Measurements from ENCODE around the gene DUSP14. TPM values are rescaled to one million over a fixed set of nuclear protein-coding genes. Genes with fewer than 3 reads are reported as not detected.

The DUSP14 gene
- total and polyA plus RNA-seq, 9 of the 15 experiments (the other 6 are each of a cell fraction or from before 2014, with no cell fraction given), result 20.2 to 74.0 (median 31.8) TPM

DNA sequence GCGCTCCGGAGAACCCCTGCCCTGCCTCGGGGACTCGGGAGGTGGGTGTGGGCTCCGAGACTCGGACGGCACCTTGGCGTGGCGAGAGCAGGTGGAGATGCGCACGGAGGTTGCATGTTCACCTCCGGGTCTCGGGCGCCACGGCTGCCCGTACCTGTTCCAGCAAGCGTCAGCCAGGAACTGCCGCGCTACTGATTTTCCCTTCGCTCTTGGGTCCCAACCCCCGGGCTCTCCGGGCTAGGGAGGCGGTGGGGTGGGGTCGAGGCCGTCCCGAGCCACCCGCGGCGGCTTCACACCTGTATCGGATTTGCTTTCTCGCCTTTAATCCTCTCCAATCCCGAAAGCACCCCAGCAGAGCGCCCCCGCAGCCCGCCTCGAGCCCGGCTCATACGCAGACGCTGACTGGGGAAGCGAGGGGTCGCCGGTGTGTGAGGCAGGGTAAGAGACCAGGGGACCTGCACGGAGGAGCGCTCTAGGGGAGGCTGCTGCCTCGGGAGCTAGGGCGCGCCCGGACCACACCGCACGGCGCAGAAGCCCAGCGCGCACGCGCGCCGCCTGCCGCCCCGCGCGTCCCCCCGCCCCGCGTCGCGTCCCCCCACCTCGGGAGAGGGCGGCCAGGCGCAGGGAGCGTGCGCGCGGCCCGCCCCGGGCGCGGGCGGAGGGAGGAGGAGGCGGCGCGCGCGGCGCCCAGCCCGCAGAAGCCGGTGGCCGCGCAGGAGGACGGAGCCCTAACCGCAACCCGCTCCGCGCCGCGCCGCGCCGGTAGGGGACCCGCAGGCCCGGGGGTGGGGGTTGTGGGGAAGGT is at the start of gene DUSP14 (continued):
- TF ChIP-seq STAT5A (IDR thresholded peaks at IDR 0.05; ENCODE audit: borderline replicate concordance, low read length) (no peak), HDAC1 (IDR thresholded peaks at IDR 0.05) (no peak), E2F4 (CRISPR knock-in tag; IDR thresholded peaks at IDR 0.05; ENCODE audit: low read depth) (no peak), CBX5 (IDR thresholded peaks at IDR 0.05; ENCODE audit: borderline replicate concordance, low read depth) (no peak), ZNF146 (CRISPR knock-in tag; IDR thresholded peaks at IDR 0.05; ENCODE audit: unreplicated experiment) (no peak), NCOA4 (IDR thresholded peaks at IDR 0.05; ENCODE audit: partially characterized antibody) (no peak), PRPF4 (IDR thresholded peaks at IDR 0.05; ENCODE audit: insufficient read depth, low read depth, low read length, poor library complexity, severe bottlenecking) (no peak), ZNF140 (CRISPR knock-in tag; IDR thresholded peaks at IDR 0.05) (no peak), MCM3 (IDR thresholded peaks at IDR 0.05) (no peak), XRCC3 (IDR thresholded peaks at IDR 0.05) (no peak), MAFF (IDR thresholded peaks at IDR 0.05; ENCODE audit: low read length) (no peak), UBTF (IDR thresholded peaks at IDR 0.05; ENCODE audit: borderline replicate concordance in 1 of 2, low read depth in 2 of 2, low read length in 2 of 2) (0 out of 4 replicates have a peak, but pooled peaks of 1 of the 2 experiments have one; percentile 33), SREBF2 (CRISPR knock-in tag; IDR thresholded peaks at IDR 0.05) (peak; percentile 51; the same call in 1 of the 2 replicates)
- TF ChIP-seq, protein P1, sequence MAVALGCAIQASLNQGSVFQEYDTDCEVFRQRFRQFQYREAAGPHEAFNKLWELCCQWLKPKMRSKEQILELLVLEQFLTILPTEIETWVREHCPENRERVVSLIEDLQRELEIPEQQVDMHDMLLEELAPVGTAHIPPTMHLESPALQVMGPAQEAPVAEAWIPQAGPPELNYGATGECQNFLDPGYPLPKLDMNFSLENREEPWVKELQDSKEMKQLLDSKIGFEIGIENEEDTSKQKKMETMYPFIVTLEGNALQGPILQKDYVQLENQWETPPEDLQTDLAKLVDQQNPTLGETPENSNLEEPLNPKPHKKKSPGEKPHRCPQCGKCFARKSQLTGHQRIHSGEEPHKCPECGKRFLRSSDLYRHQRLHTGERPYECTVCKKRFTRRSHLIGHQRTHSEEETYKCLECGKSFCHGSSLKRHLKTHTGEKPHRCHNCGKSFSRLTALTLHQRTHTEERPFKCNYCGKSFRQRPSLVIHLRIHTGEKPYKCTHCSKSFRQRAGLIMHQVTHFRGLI (CRISPR knock-in tag; IDR thresholded peaks at IDR 0.05), result no peak
- TF ChIP-seq, protein P2, sequence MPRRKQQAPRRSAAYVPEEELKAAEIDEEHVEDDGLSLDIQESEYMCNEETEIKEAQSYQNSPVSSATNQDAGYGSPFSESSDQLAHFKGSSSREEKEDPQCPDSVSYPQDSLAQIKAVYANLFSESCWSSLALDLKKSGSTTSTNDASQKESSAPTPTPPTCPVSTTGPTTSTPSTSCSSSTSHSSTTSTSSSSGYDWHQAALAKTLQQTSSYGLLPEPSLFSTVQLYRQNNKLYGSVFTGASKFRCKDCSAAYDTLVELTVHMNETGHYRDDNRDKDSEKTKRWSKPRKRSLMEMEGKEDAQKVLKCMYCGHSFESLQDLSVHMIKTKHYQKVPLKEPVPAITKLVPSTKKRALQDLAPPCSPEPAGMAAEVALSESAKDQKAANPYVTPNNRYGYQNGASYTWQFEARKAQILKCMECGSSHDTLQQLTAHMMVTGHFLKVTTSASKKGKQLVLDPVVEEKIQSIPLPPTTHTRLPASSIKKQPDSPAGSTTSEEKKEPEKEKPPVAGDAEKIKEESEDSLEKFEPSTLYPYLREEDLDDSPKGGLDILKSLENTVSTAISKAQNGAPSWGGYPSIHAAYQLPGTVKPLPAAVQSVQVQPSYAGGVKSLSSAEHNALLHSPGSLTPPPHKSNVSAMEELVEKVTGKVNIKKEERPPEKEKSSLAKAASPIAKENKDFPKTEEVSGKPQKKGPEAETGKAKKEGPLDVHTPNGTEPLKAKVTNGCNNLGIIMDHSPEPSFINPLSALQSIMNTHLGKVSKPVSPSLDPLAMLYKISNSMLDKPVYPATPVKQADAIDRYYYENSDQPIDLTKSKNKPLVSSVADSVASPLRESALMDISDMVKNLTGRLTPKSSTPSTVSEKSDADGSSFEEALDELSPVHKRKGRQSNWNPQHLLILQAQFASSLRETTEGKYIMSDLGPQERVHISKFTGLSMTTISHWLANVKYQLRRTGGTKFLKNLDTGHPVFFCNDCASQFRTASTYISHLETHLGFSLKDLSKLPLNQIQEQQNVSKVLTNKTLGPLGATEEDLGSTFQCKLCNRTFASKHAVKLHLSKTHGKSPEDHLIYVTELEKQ (CRISPR knock-in tag; IDR thresholded peaks at IDR 0.05), result no peak
- TF ChIP-seq, protein P3, sequence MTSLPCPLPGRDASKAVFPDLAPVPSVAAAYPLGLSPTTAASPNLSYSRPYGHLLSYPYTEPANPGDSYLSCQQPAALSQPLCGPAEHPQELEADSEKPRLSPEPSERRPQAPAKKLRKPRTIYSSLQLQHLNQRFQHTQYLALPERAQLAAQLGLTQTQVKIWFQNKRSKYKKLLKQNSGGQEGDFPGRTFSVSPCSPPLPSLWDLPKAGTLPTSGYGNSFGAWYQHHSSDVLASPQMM (CRISPR knock-in tag; IDR thresholded peaks at IDR 0.05), result no peak
